Activated CD8-positive, alpha-beta T cell treated with anti-CD3 and anti-CD28 coated beads for 36 hours (primary cell): ENCODE results near the gene C2CD4A. TPM values are rescaled to one million over a fixed set of nuclear protein-coding genes. Genes with fewer than 3 reads are reported as not detected.
A peak's percentile ranks its signal among the peaks of the same experiment; 100 is the strongest.

Experiments used
- ATAC-seq: fragments of 200-7000 bp; cut with Tn5 transposase; one replicate; pipeline ENCODE4 v1.10.0; 2021; ENCODE audit warnings: mild to moderate bottlenecking, moderate library complexity
- CTCF ChIA-PET: fragments of 350-600 bp; sonication (Branson Sonifier 250); formaldehyde crosslinking; loops from one replicate; lab custom pipeline; 2021; ENCODE audit warnings: antibody characterized with exemption; lab: Charles Lee
- POLR2A ChIA-PET: fragments of 350-600 bp; sonication (Branson Sonifier 250); formaldehyde crosslinking; loops from one replicate; lab custom pipeline; 2021; ENCODE audit warnings: antibody characterized with exemption; lab: Charles Lee
- DNase-seq: peaks from one replicate; pipeline ENCODE4 v3.0.0-alpha.2; 2020
- H3K27ac Mint-ChIP-seq: one replicate; pipeline ENCODE4 v1.8.0; 2021; ENCODE audit warnings: mild to moderate bottlenecking, mixed read lengths
- H3K27me3 Mint-ChIP-seq: one replicate; pipeline ENCODE4 v1.8.0; 2021; ENCODE audit warnings: mixed read lengths
- H3K36me3 Mint-ChIP-seq: one replicate; pipeline ENCODE4 v1.8.0; 2021; ENCODE audit warnings: low read depth, mixed read lengths
- H3K4me1 Mint-ChIP-seq: one replicate; pipeline ENCODE4 v1.8.0; 2021; ENCODE audit warnings: low read depth, mixed read lengths
- H3K4me3 Mint-ChIP-seq: one replicate; pipeline ENCODE4 v1.8.0; 2021; ENCODE audit warnings: mild to moderate bottlenecking, moderate library complexity, mixed read lengths
- H3K9me3 Mint-ChIP-seq: one replicate; pipeline ENCODE4 v1.8.0; 2021; ENCODE audit warnings: mixed read lengths
- intact Hi-C: fragments of 100-400 bp; cut with micrococcal nuclease; formaldehyde crosslinking; loops from one replicate; pipeline ENCODE4 v1.10.0; 2022
- total RNA-seq, 2 experiments: library from RNA; stranded (reverse); gene quantifications; one replicate each; pipeline ENCODE4 v1.2.3, GENCODE V29; 2021
- TF ChIP-seq, protein P1 (sequence below): fragments of 200-600 bp; IDR thresholded peaks from one replicate; pipeline ENCODE4 v1.8.0; 2022; ENCODE audit warnings: antibody characterized with exemption, mild to moderate bottlenecking

C2CD4A gene
- total RNA-seq, 2 experiments from 2014 or later, result 0.67 to 1.0 TPM

DNA sequence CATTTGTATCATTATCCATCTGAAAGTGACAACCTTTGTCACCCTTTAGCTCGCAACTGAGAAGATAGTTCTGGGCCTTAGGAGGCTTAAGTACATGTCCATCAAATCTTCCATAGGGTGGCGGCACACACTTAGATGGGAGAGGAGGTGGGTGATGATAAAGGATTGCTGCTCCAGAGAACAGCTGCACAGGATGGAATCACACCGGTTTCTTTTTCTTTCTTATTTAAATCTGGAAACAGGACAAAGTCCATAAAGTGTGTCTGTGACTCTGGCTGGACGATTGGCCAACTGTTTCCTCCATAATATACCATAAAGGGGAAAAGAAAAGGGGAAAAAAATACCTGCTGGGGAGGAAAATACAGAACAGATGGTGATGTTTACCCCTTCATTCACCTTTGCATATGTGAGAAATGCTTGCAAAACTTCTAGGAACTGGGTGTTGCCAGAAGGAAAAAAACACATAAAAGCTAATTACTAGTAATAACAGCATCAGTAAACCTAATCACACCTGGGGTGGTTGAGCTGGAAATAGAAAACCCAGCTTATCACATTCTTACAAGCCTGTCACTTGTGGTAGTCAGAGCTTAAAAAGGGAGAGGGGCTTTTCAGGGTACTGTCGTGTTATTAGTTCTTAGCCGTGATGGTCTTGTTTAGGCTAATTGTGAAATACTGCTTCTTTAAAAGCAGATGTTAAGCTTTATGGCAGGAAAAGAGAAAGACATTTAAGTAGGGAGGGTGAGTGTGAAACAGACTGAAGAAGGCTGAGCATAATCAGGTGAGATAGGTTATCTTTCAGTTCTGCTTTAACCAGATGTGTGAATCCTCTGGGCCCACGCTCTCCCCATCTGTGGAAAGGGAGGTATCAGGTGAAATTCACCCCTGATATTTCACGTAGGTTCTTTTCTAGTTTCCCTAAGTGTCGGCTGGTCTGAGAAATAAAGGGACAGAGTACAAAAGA is 16.7 kb downstream of the C2CD4A start:
- CTCF ChIA-PET, result interaction anchor here (0.7 kb wide), 2 partner anchors 72 to 170 kb away, joined by 3 read pairs; no protein-coding TSS in a partner anchor
- Mint-ChIP-seq H3K4me1 (no peaks in the 10 kb centered on the region), H3K9me3 (peaks cover 5% of the 10 kb centered on the region), H3K4me3 (no peak overlapping the region), H3K36me3 (no peaks in the 10 kb centered on the region), H3K27me3 (peaks cover 1% of the 10 kb centered on the region), H3K27ac (no peak overlapping the region)
- POLR2A ChIA-PET, result no interaction called here
- ATAC-seq, result no peak
- intact Hi-C loops, result no loop called here
- no peak for DNase-seq
- TF ChIP-seq, protein P1, sequence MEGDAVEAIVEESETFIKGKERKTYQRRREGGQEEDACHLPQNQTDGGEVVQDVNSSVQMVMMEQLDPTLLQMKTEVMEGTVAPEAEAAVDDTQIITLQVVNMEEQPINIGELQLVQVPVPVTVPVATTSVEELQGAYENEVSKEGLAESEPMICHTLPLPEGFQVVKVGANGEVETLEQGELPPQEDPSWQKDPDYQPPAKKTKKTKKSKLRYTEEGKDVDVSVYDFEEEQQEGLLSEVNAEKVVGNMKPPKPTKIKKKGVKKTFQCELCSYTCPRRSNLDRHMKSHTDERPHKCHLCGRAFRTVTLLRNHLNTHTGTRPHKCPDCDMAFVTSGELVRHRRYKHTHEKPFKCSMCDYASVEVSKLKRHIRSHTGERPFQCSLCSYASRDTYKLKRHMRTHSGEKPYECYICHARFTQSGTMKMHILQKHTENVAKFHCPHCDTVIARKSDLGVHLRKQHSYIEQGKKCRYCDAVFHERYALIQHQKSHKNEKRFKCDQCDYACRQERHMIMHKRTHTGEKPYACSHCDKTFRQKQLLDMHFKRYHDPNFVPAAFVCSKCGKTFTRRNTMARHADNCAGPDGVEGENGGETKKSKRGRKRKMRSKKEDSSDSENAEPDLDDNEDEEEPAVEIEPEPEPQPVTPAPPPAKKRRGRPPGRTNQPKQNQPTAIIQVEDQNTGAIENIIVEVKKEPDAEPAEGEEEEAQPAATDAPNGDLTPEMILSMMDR, result no peak

- H3K36me3 Mint-ChIP-seq, result no peaks in the 10 kb centered on the region
- H3K27ac Mint-ChIP-seq, result no peak overlapping the region
- ATAC-seq (no peak), DNase-seq (no peak)
- H3K27me3 Mint-ChIP-seq, result peaks cover 3% of the 10 kb centered on the region
- TF ChIP-seq, protein P1, result no peak
- H3K9me3 Mint-ChIP-seq, result peaks cover 5% of the 10 kb centered on the region
- no peaks in the 10 kb centered on the region for H3K4me1 Mint-ChIP-seq
- intact Hi-C loops, result no loop called here
- POLR2A ChIA-PET, result no interaction called here
- no peak overlapping the region for H3K4me3 Mint-ChIP-seq
- CTCF ChIA-PET, result no interaction called here
Measured at GRCh38 chr15:62085740-62086139, 19.0 kb downstream of the C2CD4A start.

DNA sequence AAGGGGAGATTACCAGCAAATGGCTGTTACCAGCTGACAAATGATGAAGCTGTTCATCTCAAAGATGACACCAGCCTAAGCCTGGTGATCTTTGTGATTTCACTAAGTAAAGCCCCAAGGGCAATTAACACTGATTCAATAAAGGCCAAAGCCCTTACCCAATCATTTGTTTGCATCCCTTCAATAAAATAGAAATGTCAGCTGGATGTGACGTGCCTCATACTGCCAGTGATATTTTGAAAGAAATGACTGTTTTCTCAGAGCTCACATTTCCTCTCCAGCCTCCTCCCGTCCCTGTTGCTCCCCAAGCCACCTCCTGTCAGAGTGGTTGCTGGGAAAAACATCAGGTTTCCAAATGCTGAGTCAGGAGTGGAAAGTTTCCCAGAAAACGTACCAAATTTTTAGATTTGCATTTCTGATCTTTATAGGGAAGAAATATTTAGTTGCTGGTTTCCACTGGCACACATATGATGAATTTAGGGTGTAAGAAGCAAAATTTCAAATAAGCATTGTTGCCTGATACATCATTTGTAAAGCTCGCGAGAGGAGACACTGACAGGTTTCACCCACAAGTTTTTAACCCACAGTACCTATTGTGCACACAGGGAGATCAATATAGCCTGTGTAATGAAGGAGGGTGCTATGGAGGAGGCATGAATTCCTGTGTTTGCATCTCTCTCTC is 21.0 kb downstream of the C2CD4A start:
- H3K27ac Mint-ChIP-seq, result peak overlapping the region; percentile 15
- H3K9me3 Mint-ChIP-seq, result peaks cover 5% of the 10 kb centered on the region
- ATAC-seq, result peak; percentile 77
- intact Hi-C loops, result no loop called here
- peaks cover 3% of the 10 kb centered on the region for H3K27me3 Mint-ChIP-seq
- H3K4me3 Mint-ChIP-seq, result no peak overlapping the region
- peak; percentile 12 for DNase-seq
- no peaks in the 10 kb centered on the region for H3K36me3 Mint-ChIP-seq
- ChIA-PET CTCF (interaction anchor here (1.8 kb wide), 1 partner anchor 15 kb away, joined by 9 read pairs; no protein-coding TSS in a partner anchor), POLR2A (interaction anchor here (0.9 kb wide), 1 partner anchor 11 kb away, joined by 5 read pairs; no protein-coding TSS in a partner anchor)
- TF ChIP-seq, protein P1, result no peak
- no peaks in the 10 kb centered on the region for H3K4me1 Mint-ChIP-seq

- POLR2A ChIA-PET, result interaction anchor here (0.9 kb wide), 1 partner anchor 10 kb away, joined by 5 read pairs; no protein-coding TSS in a partner anchor
- Mint-ChIP-seq H3K4me3 (no peak overlapping the region), H3K27me3 (peaks cover 3% of the 10 kb centered on the region)
Measured at GRCh38 chr15:62088353-62088693, 21.5 kb downstream of the C2CD4A start.

More at GRCh38 chr15:62088353-62088693, 21.5 kb downstream of the C2CD4A start:
- TF ChIP-seq, protein P1, result no peak
- peaks cover 5% of the 10 kb centered on the region for H3K9me3 Mint-ChIP-seq
- DNase-seq, result no peak
- no peaks in the 10 kb centered on the region for H3K4me1 Mint-ChIP-seq
- no peak for ATAC-seq
- H3K36me3 Mint-ChIP-seq, result no peaks in the 10 kb centered on the region
- H3K27ac Mint-ChIP-seq, result no peak overlapping the region
- CTCF ChIA-PET, result interaction anchor here (1.0 to 1.8 kb wide), 2 partner anchors 16 to 71 kb away, joined by 3 to 9 read pairs; no protein-coding TSS in a partner anchor
- intact Hi-C loops, result no loop called here
